Mucosa of descending colon (tissue), 3 donors: Measurements from ENCODE around the gene MED19. TPM values are rescaled to one million over a fixed set of nuclear protein-coding genes. Genes with fewer than 3 reads are reported as not detected.

ENCODE experiments used
- ATAC-seq: fragments of 200-7000 bp; cut with Tn5 transposase; one replicate; pipeline ENCODE4 v1.9.1; 2020; ENCODE audit warnings: mild to moderate bottlenecking, moderate library complexity
- DNase-seq, 3 donors: peaks; one replicate each; pipeline ENCODE4 v3.0.0-alpha.2; 2020
- H3K36me3 ChIP-seq: fragments of 200-600 bp; one replicate; pipeline ENCODE4 v1.8.0; 2021; ENCODE audit warnings: low read depth, mild to moderate bottlenecking
- H3K4me1 ChIP-seq: fragments of 200-600 bp; one replicate; pipeline ENCODE4 v1.8.0; 2021; ENCODE audit warnings: low read depth, mild to moderate bottlenecking
- H3K4me3 ChIP-seq: fragments of 200-600 bp; one replicate; pipeline ENCODE4 v1.8.0; 2021; ENCODE audit warnings: mild to moderate bottlenecking
- H3K9me3 ChIP-seq: fragments of 200-600 bp; one replicate; pipeline ENCODE4 v1.8.0; 2021; ENCODE audit warnings: mild to moderate bottlenecking
- CTCF ChIP-seq: fragments of 200-600 bp; IDR thresholded peaks from one replicate; pipeline ENCODE4 v1.8.0; 2022; ENCODE audit warnings: antibody characterized with exemption, mild to moderate bottlenecking
- intact Hi-C, 2 donors: fragments of 100-400 bp; cut with DNase I in 1 of 2; cut with micrococcal nuclease in 1 of 2; formaldehyde crosslinking; loops; one replicate each; pipeline versions ENCODE4 v1.11.0 to v1.11.1; 2022; cut with DNase I, micrococcal nuclease
- total RNA-seq, 3 donors: library from RNA; stranded (reverse); fragmentation: NEBNext Ultra II Directional in 2 of 3; extraction: Animal tissue kit (Norgen Biotek cat#: 25700) in 2 of 3; gene quantifications; one replicate each; pipeline versions ENCODE4 v1.2.1 to v1.2.4, GENCODE V29; 2021 to 2023
- donor health status: DM: no; HTN: no; CAD: no; lungs with moderate emphysema.
- donor health status: DM: no; HTN: no; CAD: no.
- donor health status: DM: no; HTN: yes; CAD: no.

The MED19 gene
- total RNA-seq, 3 donors from 2014 or later, result 10.7 to 14.6 (median 12.5) TPM

DNA sequence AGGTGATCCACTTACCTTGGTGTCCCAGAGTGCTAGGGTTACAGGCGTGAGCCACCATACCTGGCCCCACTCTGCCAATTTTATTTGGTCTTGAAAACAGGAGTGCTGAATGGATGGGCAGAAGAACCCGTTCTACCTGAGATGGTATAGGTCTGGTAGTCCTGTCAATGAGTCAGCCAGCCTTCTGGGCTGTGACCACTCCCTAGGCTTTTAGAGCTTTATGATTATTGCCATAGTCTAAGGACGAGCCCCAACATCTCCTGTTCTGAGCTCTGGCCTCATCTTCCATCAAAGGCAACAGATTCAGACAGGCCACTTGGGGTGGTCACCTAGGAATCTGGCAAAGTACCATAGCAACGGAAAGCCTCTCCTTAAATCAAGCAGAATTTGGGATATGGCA lies 32.6 kb downstream of the MED19 start:
- Histone ChIP-seq H3K36me3 (peaks cover 14% of the 10 kb centered on the region), H3K4me1 (peaks cover 9% of the 10 kb centered on the region), H3K9me3 (no peaks in the 10 kb centered on the region), H3K4me3 (no peak overlapping the region)
- ATAC-seq (peak; percentile 90), DNase-seq (no peak)
- no peak for TF ChIP-seq CTCF
- intact Hi-C loops, result no loop called here

- no peaks in the 10 kb centered on the region for H3K36me3 ChIP-seq
- no peaks in the 10 kb centered on the region for H3K9me3 ChIP-seq
- no peak overlapping the region for H3K4me3 ChIP-seq
- intact Hi-C loops, result no loop called here
- no peak for ATAC-seq
- TF ChIP-seq CTCF, result no peak
- H3K4me1 ChIP-seq, result peaks cover 9% of the 10 kb centered on the region
- no peak for DNase-seq
Measured at GRCh38 chr11:57675176-57675941, 36.7 kb downstream of the MED19 start.

DNA sequence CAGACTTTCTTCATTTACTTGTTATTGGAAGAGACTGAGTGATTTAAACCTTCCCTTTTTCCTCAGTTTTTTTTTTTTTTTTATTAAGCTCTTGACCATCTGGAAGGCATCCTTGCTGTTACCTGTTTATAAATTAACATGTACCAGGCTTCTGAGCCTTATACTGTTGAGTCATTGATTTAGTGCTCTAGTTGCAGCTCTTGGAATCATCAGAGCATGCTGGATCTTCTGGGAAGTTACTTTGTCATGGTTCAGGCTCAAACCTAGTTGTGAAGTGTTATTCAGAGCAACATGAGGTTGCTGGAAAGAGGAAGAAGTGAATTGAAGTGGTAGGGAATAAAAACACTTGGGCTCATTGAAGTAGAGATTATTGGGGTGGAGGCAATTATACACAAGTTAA lies 37.8 kb downstream of the MED19 start:
- H3K4me1 ChIP-seq, result peaks cover 9% of the 10 kb centered on the region
- intact Hi-C loops, result no loop called here
- no peak for TF ChIP-seq CTCF
- no peaks in the 10 kb centered on the region for H3K36me3 ChIP-seq
- DNase-seq, result no peak
- no peak for ATAC-seq
- H3K9me3 ChIP-seq, result no peaks in the 10 kb centered on the region
- no peak overlapping the region for H3K4me3 ChIP-seq

- TF ChIP-seq CTCF, result no peak
- peak; percentile 13 for ATAC-seq
- intact Hi-C loops, result no loop called here
- H3K4me1 ChIP-seq, result peaks cover 11% of the 10 kb centered on the region
- DNase-seq, result no peak
- H3K9me3 ChIP-seq, result no peaks in the 10 kb centered on the region
- H3K36me3 ChIP-seq, result no peaks in the 10 kb centered on the region
- H3K4me3 ChIP-seq, result peak overlapping the region; percentile 93
Measured at GRCh38 chr11:57668434-57668782, 43.6 kb downstream of the MED19 start.

DNA sequence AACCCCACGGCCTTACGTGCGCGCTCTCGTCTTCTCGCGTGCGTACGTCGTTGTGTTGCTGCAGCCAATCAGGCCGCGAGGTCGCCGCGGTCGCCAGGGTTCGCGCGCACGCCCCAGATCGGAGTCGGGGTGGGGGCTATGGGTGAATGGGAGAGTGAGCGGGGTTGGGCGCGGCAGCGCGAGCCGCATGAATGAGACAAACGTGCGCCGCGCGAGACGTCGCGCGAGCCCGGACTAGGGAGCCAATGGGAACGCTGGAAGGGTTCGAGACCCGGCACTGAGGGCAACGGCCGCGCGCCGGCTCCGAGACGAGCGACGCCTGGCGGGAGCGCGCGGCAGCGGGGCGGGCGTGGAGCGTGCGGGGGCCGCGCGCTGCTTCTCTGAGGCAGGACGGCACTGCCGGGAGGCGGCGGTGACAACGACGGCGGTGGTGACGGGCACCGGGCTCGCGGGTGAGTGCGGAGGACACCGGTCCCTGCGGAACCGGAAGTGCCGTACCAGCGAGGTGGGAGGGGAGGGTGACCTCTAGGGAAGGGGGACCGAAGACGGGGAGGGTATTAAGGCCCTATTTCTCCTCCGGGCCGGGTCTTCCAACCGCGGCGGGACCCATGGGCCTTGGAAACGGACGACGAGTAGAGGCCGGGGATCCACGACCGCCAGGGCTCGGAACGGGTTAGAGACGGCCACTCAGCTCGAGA lies 44.1 kb downstream of the MED19 start, which contains the start of gene ZDHHC5:
Gene ZDHHC5 (plus strand): TSS at position 379 of the 698 bp plus-strand sequence. CDS start 4,977 bp downstream, outside the sequence.
- peak; percentile 37 for TF ChIP-seq CTCF
- intact Hi-C loops, result no loop called here
- H3K9me3 ChIP-seq, result no peaks in the 10 kb centered on the region
- peak within 1 kb of the TSS; percentile 93 for H3K4me3 ChIP-seq
- H3K4me1 ChIP-seq, result peaks cover 11% of the 10 kb centered on the region
- ATAC-seq, result peak; percentile 91
- DNase-seq, result peak; percentile 99 to 100 (median 100)
- H3K36me3 ChIP-seq, result no peaks in the 10 kb centered on the region
